GM23338 (cell line): Measurements from ENCODE around the gene PCSK6. TPM values are rescaled to one million over a fixed set of nuclear protein-coding genes. Genes with fewer than 3 reads are reported as not detected.

Experiments used
- ATAC-seq: fragments of 200-7000 bp; cut with Tn5 transposase; 3 replicates; pipeline ENCODE4 v1.9.1; 2020
- DNase-seq: peaks from one replicate; pipeline ENCODE4 v3.0.0-alpha.2; 2015; ENCODE audit warnings: low spot score
- H2AFZ ChIP-seq: fragments of 200-600 bp; sonication (generic); 2 replicates; pipeline ENCODE4 v1.8.0; 2016; ENCODE audit warnings: antibody characterized with exemption, mild to moderate bottlenecking, moderate library complexity
- H3F3A ChIP-seq: fragments of 200-600 bp; sonication (generic); replicated peaks from 2 replicates; pipeline ENCODE4 v1.8.0; 2017; ENCODE audit warnings: antibody characterized with exemption, mixed run types, low read depth
- H3K27ac ChIP-seq: fragments of 200-600 bp; sonication (generic); 2 replicates; pipeline ENCODE4 v1.6.1; 2016; ENCODE audit warnings: low read depth
- H3K27me3 ChIP-seq: fragments of 200-600 bp; sonication (generic); 2 replicates; pipeline ENCODE4 v1.8.0; 2016; ENCODE audit warnings: mild to moderate bottlenecking, mixed run types, moderate library complexity; ENCODE audit not compliant: insufficient read depth
- H3K36me3 ChIP-seq: fragments of 200-600 bp; sonication (generic); 2 replicates; pipeline ENCODE4 v1.8.0; 2016; ENCODE audit warnings: mild to moderate bottlenecking; ENCODE audit not compliant: insufficient read depth
- H3K4me1 ChIP-seq: fragments of 200-600 bp; sonication (generic); 2 replicates; pipeline ENCODE4 v1.8.0; 2016; ENCODE audit warnings: mild to moderate bottlenecking, moderate library complexity; ENCODE audit not compliant: insufficient read depth
- H3K4me2 ChIP-seq: fragments of 200-600 bp; sonication (generic); 2 replicates; pipeline ENCODE4 v1.7.1; 2017; ENCODE audit warnings: mixed run types
- H3K4me3 ChIP-seq: fragments of 200-600 bp; sonication (generic); 2 replicates; pipeline ENCODE4 v1.6.1; 2016; ENCODE audit warnings: mixed run types
- H3K79me2 ChIP-seq: fragments of 200-600 bp; sonication (generic); replicated peaks from 2 replicates; pipeline ENCODE4 v1.8.0; 2017; ENCODE audit warnings: mild to moderate bottlenecking; ENCODE audit not compliant: insufficient read depth
- H3K9me2 ChIP-seq: fragments of 200-600 bp; sonication (generic); 2 replicates; pipeline ENCODE4 v1.8.0; 2017; ENCODE audit not compliant: insufficient read depth
- H4K20me1 ChIP-seq: fragments of 200-600 bp; sonication (generic); replicated peaks from 2 replicates; pipeline ENCODE4 v1.8.0; 2017; ENCODE audit warnings: mild to moderate bottlenecking; ENCODE audit not compliant: insufficient read depth
- H3K27ac Mint-ChIP-seq: 2 replicates; pipeline ENCODE4 v1.8.0; 2020; ENCODE audit warnings: inconsistent platforms, mild to moderate bottlenecking, moderate library complexity, mixed read lengths
- H3K27me3 Mint-ChIP-seq: 3 replicates; pipeline ENCODE4 v1.8.0; 2022; ENCODE audit warnings: low read depth, mild to moderate bottlenecking, moderate library complexity, mixed read lengths, inconsistent platforms; ENCODE audit not compliant: insufficient read depth, poor library complexity
- H3K36me3 Mint-ChIP-seq: 3 replicates; pipeline ENCODE4 v1.8.0; 2021; ENCODE audit warnings: low read depth, mild to moderate bottlenecking, inconsistent platforms, moderate library complexity, mixed read lengths
- H3K4me1 Mint-ChIP-seq: 3 replicates; pipeline ENCODE4 v1.8.0; 2020; ENCODE audit warnings: mild to moderate bottlenecking, inconsistent platforms, mixed read lengths
- H3K4me3 Mint-ChIP-seq: 3 replicates; pipeline ENCODE4 v1.8.0; 2021; ENCODE audit warnings: moderate library complexity, mild to moderate bottlenecking, inconsistent platforms, mixed read lengths
- H3K9me3 Mint-ChIP-seq: 3 replicates; pipeline ENCODE4 v1.8.0; 2020; ENCODE audit warnings: moderate library complexity, mild to moderate bottlenecking, inconsistent platforms, mixed read lengths
- CREB1 ChIP-seq: fragments of 250-450 bp; sonication (Bioruptor Pico); IDR thresholded peaks from 2 replicates; pipeline ENCODE4 v1.5.0; 2020; ENCODE audit warnings: low read depth, mild to moderate bottlenecking, moderate library complexity
- EZH2phosphoT487 ChIP-seq: fragments of 200-600 bp; sonication (generic); IDR thresholded peaks from one replicate; pipeline ENCODE4 v1.8.1; 2018; ENCODE audit warnings: antibody characterized with exemption; ENCODE audit not compliant: unreplicated experiment
- JUNB ChIP-seq: IDR thresholded peaks from one replicate; pipeline ENCODE4 v1.6.1; 2016; ENCODE audit warnings: antibody characterized with exemption; ENCODE audit not compliant: unreplicated experiment
- POLR2AphosphoS5 ChIP-seq: IDR thresholded peaks from 2 replicates; pipeline ENCODE4 v1.6.1; 2016; ENCODE audit warnings: antibody characterized with exemption, low read depth
- STAT1 ChIP-seq: IDR thresholded peaks from one replicate; pipeline ENCODE4 v1.6.1; 2016; ENCODE audit warnings: antibody characterized with exemption; ENCODE audit not compliant: unreplicated experiment
- polyA plus RNA-seq: library from polyadenylated mRNA; unstranded; fragments of >200 nt; fragmentation: Nextera tagmentation; extraction: Ambion mirVana; gene quantifications from 2 replicates; pipeline ENCODE4 v1.2.1, GENCODE V29; 2016
- total RNA-seq: library from RNA; depleted of rRNA; stranded (reverse); fragments of >200 nt; shearing (Covaris generic); gene quantifications from 2 replicates; pipeline ENCODE4 v1.2.3, GENCODE V29; 2014
- TF ChIP-seq, protein P1 (sequence below): IDR thresholded peaks from 2 replicates; pipeline ENCODE4 v1.6.1; 2016; ENCODE audit warnings: antibody characterized with exemption

PCSK6 gene
- total and polyA plus RNA-seq, 2 experiments from 2014 or later: 1.7 to 6.7 TPM

DNA sequence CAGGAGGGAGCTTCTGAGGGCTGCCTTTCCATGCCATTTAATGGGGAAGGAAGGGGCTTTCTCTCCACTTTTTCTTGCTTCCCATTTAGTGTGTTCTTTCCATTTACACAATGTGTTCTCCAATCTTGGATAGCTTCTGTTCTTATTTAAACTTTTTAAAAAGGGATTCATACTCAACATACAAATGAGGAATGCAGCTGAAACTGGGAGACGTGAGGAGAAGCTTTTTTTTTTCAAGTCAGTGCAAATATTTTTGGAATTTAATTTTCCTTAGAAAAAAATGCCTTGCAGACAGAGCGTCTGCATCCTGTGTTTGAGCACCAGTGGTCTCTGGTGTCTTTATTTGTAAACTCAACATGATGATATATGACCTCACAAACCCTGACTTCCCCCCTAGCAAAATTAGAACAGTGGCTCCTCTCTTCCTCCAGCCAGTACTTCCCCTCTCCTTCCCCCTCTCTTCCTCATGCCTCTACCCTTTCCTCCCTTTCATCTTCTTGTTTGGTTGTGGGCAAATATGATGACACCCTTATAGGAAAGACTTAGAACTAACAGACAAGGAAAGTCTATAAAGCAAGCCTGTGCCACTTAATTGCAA, 48.1 kb upstream of the PCSK6 start:
- H3K79me2 ChIP-seq: no peaks in the 10 kb centered on the region
- H3K27ac ChIP-seq: no peak overlapping the region
- no peaks in the 10 kb centered on the region for H3K4me1 ChIP-seq
- H3K4me3 Mint-ChIP-seq: no peak overlapping the region
- ATAC-seq (no peak), DNase-seq (no peak)
- no peaks in the 10 kb centered on the region for H3K36me3 ChIP-seq
- no peak overlapping the region for H3K27ac Mint-ChIP-seq
- H3K9me2 ChIP-seq: no peaks in the 10 kb centered on the region
- no peak for TF ChIP-seq JUNB
- TF ChIP-seq, protein P1, sequence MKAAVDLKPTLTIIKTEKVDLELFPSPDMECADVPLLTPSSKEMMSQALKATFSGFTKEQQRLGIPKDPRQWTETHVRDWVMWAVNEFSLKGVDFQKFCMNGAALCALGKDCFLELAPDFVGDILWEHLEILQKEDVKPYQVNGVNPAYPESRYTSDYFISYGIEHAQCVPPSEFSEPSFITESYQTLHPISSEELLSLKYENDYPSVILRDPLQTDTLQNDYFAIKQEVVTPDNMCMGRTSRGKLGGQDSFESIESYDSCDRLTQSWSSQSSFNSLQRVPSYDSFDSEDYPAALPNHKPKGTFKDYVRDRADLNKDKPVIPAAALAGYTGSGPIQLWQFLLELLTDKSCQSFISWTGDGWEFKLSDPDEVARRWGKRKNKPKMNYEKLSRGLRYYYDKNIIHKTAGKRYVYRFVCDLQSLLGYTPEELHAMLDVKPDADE: no peak
- H3K4me1 Mint-ChIP-seq: peaks cover 5% of the 10 kb centered on the region; the same call in 2 of the 3 replicates
- peaks cover 5% of the 10 kb centered on the region; the same call in 2 of the 3 replicates for H3K9me3 Mint-ChIP-seq
- H3F3A ChIP-seq: no peaks in the 10 kb centered on the region
- no peaks in the 10 kb centered on the region for H3K36me3 Mint-ChIP-seq
- H2AFZ ChIP-seq: no peak overlapping the region
- H4K20me1 ChIP-seq: no peaks in the 10 kb centered on the region
- no peaks in the 10 kb centered on the region for H3K27me3 ChIP-seq
- H3K4me2 ChIP-seq: no peak overlapping the region
- no peak overlapping the region for H3K4me3 ChIP-seq
- H3K27me3 Mint-ChIP-seq: peaks cover 9% of the 10 kb centered on the region

GRCh38 chr15:101536875-101537405, 47.4 kb upstream of the PCSK6 start:
- Mint-ChIP-seq H3K4me1 (peaks cover 5% of the 10 kb centered on the region; the same call in 2 of the 3 replicates), H3K36me3 (no peaks in the 10 kb centered on the region), H3K4me3 (no peak overlapping the region), H3K27ac (no peak overlapping the region), H3K9me3 (no peaks in the 10 kb centered on the region; the same call in 2 of the 3 replicates), H3K27me3 (peaks cover 5% of the 10 kb centered on the region)
- no peak overlapping the region for H3K4me2 ChIP-seq
- no peaks in the 10 kb centered on the region for H3K9me2 ChIP-seq
- no peak overlapping the region for H3K27ac ChIP-seq
- H2AFZ ChIP-seq: no peak overlapping the region
- no peak for ATAC-seq
- TF ChIP-seq STAT1: no peak
- no peaks in the 10 kb centered on the region for H3K79me2 ChIP-seq
- no peaks in the 10 kb centered on the region for H3K36me3 ChIP-seq
- H3K4me3 ChIP-seq: no peak overlapping the region
- no peaks in the 10 kb centered on the region for H3K27me3 ChIP-seq
- no peak for DNase-seq
- no peaks in the 10 kb centered on the region for H4K20me1 ChIP-seq
- no peaks in the 10 kb centered on the region for H3F3A ChIP-seq
- H3K4me1 ChIP-seq: no peaks in the 10 kb centered on the region

- H2AFZ ChIP-seq: no peak overlapping the region
- Mint-ChIP-seq H3K27me3 (peaks cover 7% of the 10 kb centered on the region), H3K9me3 (no peaks in the 10 kb centered on the region), H3K27ac (no peak overlapping the region), H3K36me3 (no peaks in the 10 kb centered on the region), H3K4me1 (peaks cover 5% of the 10 kb centered on the region; the same call in 2 of the 3 replicates), H3K4me3 (no peak overlapping the region)
- no peaks in the 10 kb centered on the region for H3F3A ChIP-seq
- no peak overlapping the region for H3K27ac ChIP-seq
- H3K27me3 ChIP-seq: no peaks in the 10 kb centered on the region
- ATAC-seq (no peak), DNase-seq (no peak)
- H3K9me2 ChIP-seq: no peaks in the 10 kb centered on the region
- H3K4me2 ChIP-seq: no peak overlapping the region
- no peak overlapping the region for H3K4me3 ChIP-seq
- H4K20me1 ChIP-seq: no peaks in the 10 kb centered on the region
- H3K36me3 ChIP-seq: no peaks in the 10 kb centered on the region
- no peaks in the 10 kb centered on the region for H3K79me2 ChIP-seq
- no peak for TF ChIP-seq EZH2phosphoT487
- no peak for TF ChIP-seq POLR2AphosphoS5
- no peak for TF ChIP-seq CREB1
- H3K4me1 ChIP-seq: no peaks in the 10 kb centered on the region
Observed at GRCh38 chr15:101536166-101536874, 46.8 kb upstream of the PCSK6 start.
